Measurements from ENCODE around the gene MEF2C. TPM values are rescaled to one million over a fixed set of nuclear protein-coding genes. Genes with fewer than 3 reads are reported as not detected.

The MEF2C gene
- total and polyA plus RNA-seq, 2 experiments from 2014 or later, result 107 to 175 TPM

DNA sequence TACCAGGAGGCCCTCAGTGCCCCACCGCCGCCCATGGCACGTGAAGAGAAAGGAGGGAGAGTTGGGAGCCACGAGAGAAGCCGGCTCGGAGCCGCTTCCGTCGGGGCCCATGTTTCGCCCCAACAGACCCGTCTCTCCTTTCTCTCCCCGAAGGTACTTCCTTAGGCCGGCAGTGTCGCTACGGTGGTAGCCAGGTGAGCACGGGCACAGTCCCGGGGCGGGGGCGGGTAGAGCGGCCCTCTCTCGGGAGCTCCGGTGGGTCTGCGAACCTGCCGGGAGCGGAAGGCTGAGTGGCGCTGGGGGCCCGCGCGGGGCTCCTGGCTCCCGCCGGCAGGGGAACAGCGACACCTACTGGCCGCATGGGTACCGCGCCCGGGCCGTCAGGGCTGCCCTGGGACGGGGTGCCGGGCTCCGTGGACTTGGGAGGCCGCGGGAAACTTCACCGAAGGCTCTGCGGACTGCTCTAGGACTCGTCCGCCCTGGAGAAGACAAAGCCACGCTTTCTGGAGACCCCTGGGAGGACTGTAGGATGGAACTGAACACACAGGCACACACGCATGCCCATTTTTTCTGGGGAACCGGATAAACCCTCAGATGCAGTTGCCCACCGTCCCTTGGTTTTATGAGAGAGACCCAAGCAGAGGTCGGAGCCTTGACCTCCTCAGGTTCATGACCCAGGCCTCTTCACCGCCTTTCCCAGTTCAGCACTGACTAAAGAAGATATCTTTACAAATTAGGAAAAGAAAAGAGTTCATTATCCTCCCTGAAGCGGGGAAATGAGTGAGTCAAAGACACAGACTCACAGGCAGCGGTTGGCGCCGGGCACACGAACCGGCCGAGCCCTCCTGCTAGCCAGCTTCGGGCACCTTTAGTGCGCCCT is 202.5 kb downstream of the MEF2C start:
- no peaks in the 10 kb centered on the region for H3K9me3 ChIP-seq (ENCODE audit: low read depth)
- DNase-seq (ENCODE audit: low read depth in 1 of 2, low spot score in 1 of 2), result peak; percentile 62 to 84
- peaks cover 100% of the 10 kb centered on the region for H3K27me3 ChIP-seq
- no peaks in the 10 kb centered on the region for H3K36me3 ChIP-seq
- H3K27ac ChIP-seq, result no peak overlapping the region
- peak overlapping the region; percentile 17 for H3K4me3 ChIP-seq
- TF ChIP-seq CTCF (IDR thresholded peaks at IDR 0.05; ENCODE audit: low read depth, low read length), result peak; percentile 92
- H3K4me1 ChIP-seq (ENCODE audit: low read depth), result no peaks in the 10 kb centered on the region

DNA sequence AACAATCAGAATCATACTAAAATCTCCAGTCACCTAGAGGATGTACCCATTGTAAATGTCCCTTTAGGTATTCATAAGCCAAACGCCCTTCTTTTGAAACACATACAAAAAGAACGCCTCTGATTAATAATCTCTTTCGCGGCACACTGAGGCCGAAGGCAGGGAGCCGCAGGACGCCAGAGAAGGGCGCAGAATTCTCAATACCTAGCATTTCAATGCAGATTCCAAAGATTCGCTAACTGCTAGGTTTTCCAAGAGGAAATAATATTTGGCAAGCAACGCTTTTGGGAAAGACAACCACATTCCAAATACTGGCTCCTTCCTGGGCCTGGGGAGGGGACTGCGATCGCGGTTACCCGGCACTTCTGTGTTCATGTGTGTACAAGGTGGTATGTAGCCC is 203.3 kb downstream of the MEF2C start:
- Histone ChIP-seq H3K4me3 (no peak overlapping the region), H3K4me1 (ENCODE audit: low read depth) (no peaks in the 10 kb centered on the region), H3K27me3 (peaks cover 100% of the 10 kb centered on the region), H3K36me3 (no peaks in the 10 kb centered on the region), H3K27ac (no peak overlapping the region), H3K9me3 (ENCODE audit: low read depth) (no peaks in the 10 kb centered on the region)
- TF ChIP-seq CTCF (IDR thresholded peaks at IDR 0.05; ENCODE audit: low read depth, low read length), result no peak
- no peak for DNase-seq (ENCODE audit: low read depth in 1 of 2, low spot score in 1 of 2)

GRCh38 chr5:88678770-88679381 is 204.1 kb downstream of the MEF2C start:
- Histone ChIP-seq H3K4me1 (ENCODE audit: low read depth) (no peaks in the 10 kb centered on the region), H3K27ac (no peak overlapping the region)

GRCh38 chr5:88677943-88678769 is 204.8 kb downstream of the MEF2C start:
- Histone ChIP-seq H3K4me1 (ENCODE audit: low read depth) (no peaks in the 10 kb centered on the region), H3K9me3 (ENCODE audit: low read depth) (no peaks in the 10 kb centered on the region), H3K27me3 (peaks cover 100% of the 10 kb centered on the region), H3K36me3 (no peaks in the 10 kb centered on the region), H3K4me3 (no peak overlapping the region), H3K27ac (no peak overlapping the region)
- TF ChIP-seq CTCF (IDR thresholded peaks at IDR 0.05; ENCODE audit: low read depth, low read length), result no peak
- DNase-seq (ENCODE audit: low read depth in 1 of 2, low spot score in 1 of 2), result no peak

More at GRCh38 chr5:88678770-88679381, 204.1 kb downstream of the MEF2C start:
- TF ChIP-seq CTCF (IDR thresholded peaks at IDR 0.05; ENCODE audit: low read depth, low read length), result no peak
- Histone ChIP-seq H3K36me3 (no peaks in the 10 kb centered on the region), H3K27me3 (peaks cover 100% of the 10 kb centered on the region), H3K4me3 (no peak overlapping the region), H3K9me3 (ENCODE audit: low read depth) (no peaks in the 10 kb centered on the region)
- DNase-seq (ENCODE audit: low read depth in 1 of 2, low spot score in 1 of 2), result no peak

GRCh38 chr5:88677376-88677895 is 205.5 kb downstream of the MEF2C start:
- no peaks in the 10 kb centered on the region for H3K36me3 ChIP-seq
- no peaks in the 10 kb centered on the region for H3K9me3 ChIP-seq (ENCODE audit: low read depth)
- DNase-seq (ENCODE audit: low read depth in 1 of 2, low spot score in 1 of 2), result no peak
- no peak for TF ChIP-seq CTCF (IDR thresholded peaks at IDR 0.05; ENCODE audit: low read depth, low read length)
- H3K27ac ChIP-seq, result no peak overlapping the region
- no peaks in the 10 kb centered on the region for H3K4me1 ChIP-seq (ENCODE audit: low read depth)
- H3K4me3 ChIP-seq, result no peak overlapping the region
- H3K27me3 ChIP-seq, result peaks cover 100% of the 10 kb centered on the region

Measured in cardiac muscle cell (in vitro differentiated cells and primary cell).